H1 (cell line): ENCODE measurements around the gene MBP.

Source experiments
- CEBPB ChIP-seq: IDR thresholded peaks from 2 replicates; pipeline ENCODE4 v1.6.1; 2012; ENCODE audit warnings: low read depth, low read length
- EP300 ChIP-seq, 2 experiments: IDR thresholded peaks; 1 replicate in 1 of 2; 2 replicates in 1 of 2; pipeline ENCODE4 v1.6.1; 2011 to 2012; ENCODE audit warnings: low read depth in 2 of 2, low read length in 2 of 2, mild to moderate bottlenecking in 2 of 2, borderline replicate concordance in 1 of 2, inconsistent platforms in 1 of 2, moderate library complexity in 1 of 2
- EZH2 ChIP-seq: fragments of 200-600 bp; sonication (generic); IDR thresholded peaks from 2 replicates; pipeline ENCODE4 v1.7.1; 2012; ENCODE audit warnings: low read depth, mild to moderate bottlenecking, moderate library complexity, low read length, inconsistent platforms; ENCODE audit not compliant: severe bottlenecking
- JUND ChIP-seq: IDR thresholded peaks from 2 replicates; pipeline ENCODE4 v1.6.1; 2011; ENCODE audit warnings: mild to moderate bottlenecking, improper control_type of control experiment, low read length
- KDM5A ChIP-seq: fragments of 200-600 bp; IDR thresholded peaks from 2 replicates; pipeline ENCODE4 v1.7.1; 2012; ENCODE audit warnings: mild to moderate bottlenecking, low read length, inconsistent platforms, mixed read lengths
- POLR2A ChIP-seq, 2 experiments: IDR thresholded peaks; 1 replicate in 1 of 2; 2 replicates in 1 of 2; pipeline ENCODE4 v1.6.1; 2011; ENCODE audit warnings: low read depth in 2 of 2, low read length in 2 of 2, mild to moderate bottlenecking in 2 of 2; ENCODE audit errors: control extremely low read depth in 1 of 2
- TBP ChIP-seq: IDR thresholded peaks from 2 replicates; pipeline ENCODE4 v1.6.1; 2011; ENCODE audit warnings: low read depth, low read length, improper control_type of control experiment
- TF ChIP-seq, protein P1 (sequence below): IDR thresholded peaks from 2 replicates; pipeline ENCODE4 v1.6.1; 2011; ENCODE audit warnings: low read length, improper control_type of control experiment
- TF ChIP-seq, protein P2 (sequence below), 3 experiments: IDR thresholded peaks; 1 replicate in 2 of 3; 2 replicates in 1 of 3; pipeline versions ENCODE4 v1.5.1 to v1.6.1; 2011; ENCODE audit warnings: low read length in 3 of 3, mild to moderate bottlenecking in 3 of 3, inconsistent platforms in 2 of 3, low read depth in 1 of 3, moderate library complexity in 1 of 3; ENCODE audit not compliant: insufficient read depth in 1 of 3; ENCODE audit errors: control extremely low read depth in 1 of 3

DNA sequence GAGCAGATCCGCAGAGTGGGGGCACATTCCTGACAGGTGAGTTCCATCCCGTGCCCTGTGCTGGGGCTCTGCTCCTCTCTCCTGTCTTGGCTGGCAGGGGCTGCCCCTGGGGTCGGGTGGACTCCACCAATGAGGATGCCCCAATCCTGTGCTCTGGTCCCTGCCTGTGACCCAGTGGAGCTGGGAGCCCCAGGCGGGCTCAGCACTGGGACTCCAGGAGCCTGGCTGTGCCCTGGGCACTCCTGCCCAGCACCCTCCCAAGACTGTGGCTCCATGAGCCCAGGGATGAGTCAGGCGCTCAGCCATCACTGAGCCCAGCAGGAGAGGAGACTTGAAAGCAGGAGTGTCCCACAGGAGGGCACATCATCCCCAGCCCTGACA is 53.9 kb downstream of the MBP start:
- TF ChIP-seq EZH2 (no peak), JUND (no peak), TBP (no peak), EP300 (IDR thresholded peaks at IDR 0.05; ENCODE audit: borderline replicate concordance in 1 of 2, low read depth in 2 of 2, low read length in 2 of 2) (no peak), POLR2A (IDR thresholded peaks at IDR 0.05; ENCODE audit: control extremely low read depth in 1 of 2, low read depth in 2 of 2, low read length in 2 of 2) (no peak), CEBPB (no peak), KDM5A (no peak)
- TF ChIP-seq, protein P1, sequence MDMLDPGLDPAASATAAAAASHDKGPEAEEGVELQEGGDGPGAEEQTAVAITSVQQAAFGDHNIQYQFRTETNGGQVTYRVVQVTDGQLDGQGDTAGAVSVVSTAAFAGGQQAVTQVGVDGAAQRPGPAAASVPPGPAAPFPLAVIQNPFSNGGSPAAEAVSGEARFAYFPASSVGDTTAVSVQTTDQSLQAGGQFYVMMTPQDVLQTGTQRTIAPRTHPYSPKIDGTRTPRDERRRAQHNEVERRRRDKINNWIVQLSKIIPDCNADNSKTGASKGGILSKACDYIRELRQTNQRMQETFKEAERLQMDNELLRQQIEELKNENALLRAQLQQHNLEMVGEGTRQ: no peak
- TF ChIP-seq, protein P2, sequence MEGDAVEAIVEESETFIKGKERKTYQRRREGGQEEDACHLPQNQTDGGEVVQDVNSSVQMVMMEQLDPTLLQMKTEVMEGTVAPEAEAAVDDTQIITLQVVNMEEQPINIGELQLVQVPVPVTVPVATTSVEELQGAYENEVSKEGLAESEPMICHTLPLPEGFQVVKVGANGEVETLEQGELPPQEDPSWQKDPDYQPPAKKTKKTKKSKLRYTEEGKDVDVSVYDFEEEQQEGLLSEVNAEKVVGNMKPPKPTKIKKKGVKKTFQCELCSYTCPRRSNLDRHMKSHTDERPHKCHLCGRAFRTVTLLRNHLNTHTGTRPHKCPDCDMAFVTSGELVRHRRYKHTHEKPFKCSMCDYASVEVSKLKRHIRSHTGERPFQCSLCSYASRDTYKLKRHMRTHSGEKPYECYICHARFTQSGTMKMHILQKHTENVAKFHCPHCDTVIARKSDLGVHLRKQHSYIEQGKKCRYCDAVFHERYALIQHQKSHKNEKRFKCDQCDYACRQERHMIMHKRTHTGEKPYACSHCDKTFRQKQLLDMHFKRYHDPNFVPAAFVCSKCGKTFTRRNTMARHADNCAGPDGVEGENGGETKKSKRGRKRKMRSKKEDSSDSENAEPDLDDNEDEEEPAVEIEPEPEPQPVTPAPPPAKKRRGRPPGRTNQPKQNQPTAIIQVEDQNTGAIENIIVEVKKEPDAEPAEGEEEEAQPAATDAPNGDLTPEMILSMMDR (IDR thresholded peaks at IDR 0.05; ENCODE audit: control extremely low read depth in 1 of 3, insufficient read depth in 1 of 3, low read depth in 1 of 3, low read length in 3 of 3): no peak
